ENCODE data around the gene ALDH5A1.

Gene ALDH5A1

DNA sequence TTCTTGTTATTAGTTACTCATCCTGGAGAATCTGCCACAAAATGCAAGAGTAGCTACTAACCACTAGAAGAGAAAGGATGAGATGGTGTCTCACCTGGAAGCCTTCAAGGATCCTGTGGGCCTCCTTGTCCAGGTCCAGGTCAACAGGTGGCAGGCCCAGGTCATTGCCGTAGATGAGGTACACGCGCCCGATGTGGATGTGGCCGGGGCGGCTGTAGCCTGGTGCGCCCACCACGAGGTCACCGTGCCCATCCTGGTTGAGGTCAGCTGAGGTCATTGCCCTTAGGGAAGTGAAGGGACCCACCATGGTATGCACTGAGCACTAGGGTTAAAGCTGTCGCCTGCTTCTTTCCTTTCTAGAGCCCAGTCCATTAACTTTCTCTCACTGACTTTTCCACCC, 40.8 kb upstream of the ALDH5A1 start:
- TF ChIP-seq, protein P1, sequence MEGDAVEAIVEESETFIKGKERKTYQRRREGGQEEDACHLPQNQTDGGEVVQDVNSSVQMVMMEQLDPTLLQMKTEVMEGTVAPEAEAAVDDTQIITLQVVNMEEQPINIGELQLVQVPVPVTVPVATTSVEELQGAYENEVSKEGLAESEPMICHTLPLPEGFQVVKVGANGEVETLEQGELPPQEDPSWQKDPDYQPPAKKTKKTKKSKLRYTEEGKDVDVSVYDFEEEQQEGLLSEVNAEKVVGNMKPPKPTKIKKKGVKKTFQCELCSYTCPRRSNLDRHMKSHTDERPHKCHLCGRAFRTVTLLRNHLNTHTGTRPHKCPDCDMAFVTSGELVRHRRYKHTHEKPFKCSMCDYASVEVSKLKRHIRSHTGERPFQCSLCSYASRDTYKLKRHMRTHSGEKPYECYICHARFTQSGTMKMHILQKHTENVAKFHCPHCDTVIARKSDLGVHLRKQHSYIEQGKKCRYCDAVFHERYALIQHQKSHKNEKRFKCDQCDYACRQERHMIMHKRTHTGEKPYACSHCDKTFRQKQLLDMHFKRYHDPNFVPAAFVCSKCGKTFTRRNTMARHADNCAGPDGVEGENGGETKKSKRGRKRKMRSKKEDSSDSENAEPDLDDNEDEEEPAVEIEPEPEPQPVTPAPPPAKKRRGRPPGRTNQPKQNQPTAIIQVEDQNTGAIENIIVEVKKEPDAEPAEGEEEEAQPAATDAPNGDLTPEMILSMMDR (conservative IDR thresholded peaks at IDR 0.05) = no peak
- H3K27ac ChIP-seq = no peak overlapping the region

DNA sequence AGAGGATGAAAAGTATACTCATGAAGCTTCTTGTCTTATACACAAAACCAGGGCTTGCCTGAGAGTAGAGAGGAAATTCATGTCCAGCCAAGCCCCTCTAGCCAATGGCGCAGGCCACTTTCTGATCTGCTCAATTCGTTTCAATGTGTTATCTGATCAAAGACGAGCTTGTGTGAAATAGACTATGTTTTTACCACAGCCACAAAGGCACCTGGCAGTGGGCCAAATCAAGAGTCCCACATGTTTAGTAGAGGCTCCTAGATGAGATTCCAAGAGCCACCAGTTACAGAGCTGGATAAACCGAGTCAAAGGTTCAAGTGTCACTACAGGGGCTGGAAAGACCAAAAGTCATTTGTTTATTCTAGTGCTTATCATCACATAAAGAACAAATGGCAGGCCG, 40.3 kb upstream of the ALDH5A1 start:
- TF ChIP-seq, protein P1 (conservative IDR thresholded peaks at IDR 0.05) = no peak
- no peak overlapping the region for H3K27ac ChIP-seq

DNA sequence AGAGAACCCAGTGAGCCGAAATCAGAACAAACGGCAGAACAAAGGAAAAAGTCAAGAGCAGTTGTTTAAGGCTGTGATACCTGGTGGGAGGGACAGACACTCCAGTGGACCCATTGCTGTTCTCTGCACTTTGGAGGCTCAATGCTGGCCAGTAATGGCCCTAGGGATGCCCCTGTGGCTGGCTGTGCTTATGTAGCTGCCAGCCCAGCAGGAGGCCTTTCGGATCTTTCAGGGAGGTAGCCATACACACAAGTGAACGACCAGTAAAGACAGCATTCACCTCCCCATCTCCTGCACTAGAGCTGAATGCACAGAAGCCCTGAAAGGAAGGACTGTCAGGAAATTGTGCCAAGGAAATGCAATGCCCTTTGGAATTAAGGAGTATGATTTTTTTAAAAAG, 39.7 kb upstream of the ALDH5A1 start:
- TF ChIP-seq, protein P1 (conservative IDR thresholded peaks at IDR 0.05) = no peak
- H3K27ac ChIP-seq = no peak overlapping the region

DNA sequence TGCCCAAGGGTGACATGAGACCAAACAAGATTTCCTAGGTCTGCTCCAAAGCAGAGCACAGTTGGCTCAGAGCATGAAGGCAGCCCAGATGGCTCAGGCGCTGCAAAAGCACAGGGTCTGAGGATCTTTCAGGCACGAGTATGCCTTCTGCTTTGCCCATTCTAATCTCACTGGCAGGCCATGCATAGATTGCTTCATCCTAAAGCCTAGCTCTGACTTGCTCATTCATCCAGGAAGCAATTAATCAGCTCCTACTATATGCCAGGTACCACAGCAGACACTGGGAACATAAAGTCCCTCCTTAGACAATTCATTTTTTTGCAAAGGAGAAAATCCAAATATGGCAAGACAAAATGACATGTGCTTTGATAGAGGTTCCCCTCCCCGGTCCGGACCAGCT, 36.6 kb upstream of the ALDH5A1 start:
- no peak overlapping the region for H3K27ac ChIP-seq
- TF ChIP-seq, protein P1 (conservative IDR thresholded peaks at IDR 0.05) = no peak

DNA sequence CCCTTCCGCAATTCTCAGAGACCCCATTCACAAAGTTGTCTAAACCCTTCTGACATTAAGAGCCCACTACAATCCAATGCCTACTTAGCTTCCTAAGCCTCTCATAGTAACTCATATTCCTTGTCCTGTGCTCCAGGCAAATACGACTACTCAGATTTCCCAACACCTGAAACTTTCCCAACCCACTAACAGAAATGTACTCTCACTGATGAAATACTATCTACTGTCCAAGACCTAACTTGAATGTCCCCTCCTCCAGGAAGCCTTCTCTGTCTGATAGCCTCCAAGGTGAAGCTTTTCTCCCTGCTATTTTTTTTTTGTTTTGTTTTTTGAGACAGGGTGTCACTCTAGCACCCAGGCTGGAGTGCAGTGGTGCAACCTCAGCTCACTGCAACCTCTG, 35.8 kb upstream of the ALDH5A1 start:
- TF ChIP-seq, protein P1 (conservative IDR thresholded peaks at IDR 0.05) = no peak
- no peak overlapping the region for H3K27ac ChIP-seq

DNA sequence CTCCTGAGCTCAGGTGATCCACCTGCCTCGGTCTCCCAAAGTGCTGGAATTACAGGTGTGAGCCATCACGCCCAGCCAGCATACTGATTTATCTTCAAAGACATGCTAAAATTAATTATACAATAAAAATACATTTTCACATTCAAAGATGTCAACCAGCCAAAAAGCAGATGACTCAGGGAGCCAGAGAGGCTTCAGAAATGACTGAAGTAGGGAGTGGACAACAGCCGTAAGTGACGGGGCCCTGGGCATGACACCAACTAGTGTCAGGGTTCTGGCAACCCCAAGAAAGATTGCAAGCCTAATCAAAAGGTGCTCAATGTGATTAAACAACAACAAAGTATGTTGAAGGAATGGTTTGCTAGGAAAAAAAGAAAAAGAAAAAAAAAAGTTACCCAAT, 33.8 kb upstream of the ALDH5A1 start:
- H3K27ac ChIP-seq = no peak overlapping the region
- TF ChIP-seq, protein P1 (conservative IDR thresholded peaks at IDR 0.05) = no peak

DNA sequence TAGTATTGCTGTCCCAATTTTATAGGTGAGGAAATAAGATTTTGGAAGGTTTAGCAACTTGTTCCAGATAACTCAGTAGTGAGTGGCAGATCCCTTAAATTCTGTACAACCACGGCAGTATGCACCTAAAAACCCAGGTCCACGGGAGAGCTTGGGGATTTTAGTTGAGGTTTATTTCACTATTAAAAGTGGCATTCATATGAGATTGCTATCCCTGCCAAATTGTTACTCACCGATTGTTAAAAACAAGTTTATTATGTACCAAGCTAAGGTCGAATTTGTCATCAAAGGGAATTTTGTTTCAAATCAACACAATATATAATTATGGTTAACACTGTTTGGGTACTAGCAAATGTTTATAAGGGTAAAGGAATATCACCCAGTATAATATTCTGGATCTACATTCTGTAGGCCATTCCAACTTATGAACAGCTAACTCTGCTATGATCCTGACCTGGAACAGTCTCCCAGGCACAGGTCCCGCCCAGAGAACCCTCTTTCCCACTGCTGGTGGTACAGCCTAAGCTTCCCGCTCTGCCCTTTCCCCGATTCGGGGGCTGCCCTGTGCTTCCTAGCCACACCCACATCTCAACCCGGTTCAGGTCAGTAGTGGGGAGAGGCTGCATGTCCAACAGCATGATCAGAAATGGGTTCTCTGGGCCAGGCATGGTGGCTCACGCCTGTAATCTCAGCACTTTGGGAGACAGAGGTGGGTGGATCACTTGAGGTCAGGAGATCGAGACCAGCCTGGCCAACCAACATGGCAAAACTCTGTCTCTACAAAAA, 30.3 kb upstream of the ALDH5A1 start:
- TF ChIP-seq, protein P1 (conservative IDR thresholded peaks at IDR 0.05) = no peak
- no peak overlapping the region for H3K27ac ChIP-seq

Measured in VCaP (cell line).